Measurements from ENCODE around the gene SASH1. TPM values are rescaled to one million over a fixed set of nuclear protein-coding genes. Genes with fewer than 3 reads are reported as not detected.

SASH1 gene
- total RNA-seq: 100 to 1,000 TPM in 1 of 6 donors, 10 to 100 TPM in 5; 59.3 to 131 (median 79.2) TPM

DNA sequence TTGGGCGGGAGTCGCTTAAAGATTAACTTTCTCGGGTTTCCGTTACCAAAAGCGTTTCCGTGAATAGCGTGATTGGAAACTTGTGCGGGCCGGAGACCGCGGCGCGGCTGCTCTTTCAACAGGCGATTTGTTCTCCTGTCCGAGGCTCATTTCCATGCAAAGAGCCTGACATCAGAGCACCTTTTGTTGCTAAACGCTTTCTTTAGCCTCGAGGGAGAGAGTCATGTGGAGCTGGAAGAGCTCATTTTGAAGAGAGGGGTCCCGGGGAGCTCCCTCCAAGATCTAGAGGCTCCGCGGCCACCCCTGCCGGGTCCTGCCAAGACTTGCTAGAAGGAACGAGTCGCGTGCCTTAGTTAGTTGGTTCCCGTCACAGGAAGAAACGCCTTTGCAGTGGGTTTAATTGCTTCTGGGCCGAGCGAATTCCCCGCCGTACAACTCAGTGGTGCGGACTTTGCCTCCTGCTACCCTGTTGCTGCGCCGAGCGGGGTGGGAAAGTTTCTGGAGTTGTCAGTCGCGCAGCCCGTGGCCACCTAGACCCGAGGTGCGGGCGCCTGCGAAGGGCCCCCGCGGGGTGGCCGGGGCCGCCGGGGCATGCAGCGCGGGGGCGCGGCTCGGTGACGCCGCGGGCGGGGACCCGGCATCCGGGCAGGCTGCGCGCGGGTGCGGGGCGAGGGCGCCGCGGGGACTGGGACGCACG lies at the start of gene SASH1:
SASH1 (plus strand) TSS at position 489 of the 697 bp plus-strand sequence. CDS start 230 bp downstream, outside the sequence.
- Histone ChIP-seq H3K36me3 (no peaks in the 10 kb centered on the region), H3K27ac (peak within 1 kb of the TSS; percentile 90 to 98 (median 92)), H3K4me3 (peak within 1 kb of the TSS; percentile 64 to 80 (median 72)), H3K4me1 (peaks cover 15 to 51% (median 21%) of the 10 kb centered on the region in 4 donors), H3K9me3 (no peaks in the 10 kb centered on the region), H3K27me3 (no peaks in the 10 kb centered on the region)
- DNase-seq (peak; percentile 63 to 90), ATAC-seq (ENCODE audit: low FRiP score in 2 of 2) (peak; percentile 79 to 85)
- 0% methylated on average over 21 to 34 of the region's 67 CpGs for WGBS, 2 donors
- TF ChIP-seq POLR2A (IDR thresholded peaks at IDR 0.05): peak in 3 of 4 donors; percentile 19 to 65 (median 40)
- TF ChIP-seq EP300 (IDR thresholded peaks at IDR 0.05): peak in 1 of 4 donors; percentile 5
- TF ChIP-seq, protein P1, sequence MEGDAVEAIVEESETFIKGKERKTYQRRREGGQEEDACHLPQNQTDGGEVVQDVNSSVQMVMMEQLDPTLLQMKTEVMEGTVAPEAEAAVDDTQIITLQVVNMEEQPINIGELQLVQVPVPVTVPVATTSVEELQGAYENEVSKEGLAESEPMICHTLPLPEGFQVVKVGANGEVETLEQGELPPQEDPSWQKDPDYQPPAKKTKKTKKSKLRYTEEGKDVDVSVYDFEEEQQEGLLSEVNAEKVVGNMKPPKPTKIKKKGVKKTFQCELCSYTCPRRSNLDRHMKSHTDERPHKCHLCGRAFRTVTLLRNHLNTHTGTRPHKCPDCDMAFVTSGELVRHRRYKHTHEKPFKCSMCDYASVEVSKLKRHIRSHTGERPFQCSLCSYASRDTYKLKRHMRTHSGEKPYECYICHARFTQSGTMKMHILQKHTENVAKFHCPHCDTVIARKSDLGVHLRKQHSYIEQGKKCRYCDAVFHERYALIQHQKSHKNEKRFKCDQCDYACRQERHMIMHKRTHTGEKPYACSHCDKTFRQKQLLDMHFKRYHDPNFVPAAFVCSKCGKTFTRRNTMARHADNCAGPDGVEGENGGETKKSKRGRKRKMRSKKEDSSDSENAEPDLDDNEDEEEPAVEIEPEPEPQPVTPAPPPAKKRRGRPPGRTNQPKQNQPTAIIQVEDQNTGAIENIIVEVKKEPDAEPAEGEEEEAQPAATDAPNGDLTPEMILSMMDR (IDR thresholded peaks at IDR 0.05): peak in 1 of 6 experiments; percentile 19
- peak in 1 of 2 donors; percentile 52 for TF ChIP-seq POLR2AphosphoS5 (IDR thresholded peaks at IDR 0.05)

DNA sequence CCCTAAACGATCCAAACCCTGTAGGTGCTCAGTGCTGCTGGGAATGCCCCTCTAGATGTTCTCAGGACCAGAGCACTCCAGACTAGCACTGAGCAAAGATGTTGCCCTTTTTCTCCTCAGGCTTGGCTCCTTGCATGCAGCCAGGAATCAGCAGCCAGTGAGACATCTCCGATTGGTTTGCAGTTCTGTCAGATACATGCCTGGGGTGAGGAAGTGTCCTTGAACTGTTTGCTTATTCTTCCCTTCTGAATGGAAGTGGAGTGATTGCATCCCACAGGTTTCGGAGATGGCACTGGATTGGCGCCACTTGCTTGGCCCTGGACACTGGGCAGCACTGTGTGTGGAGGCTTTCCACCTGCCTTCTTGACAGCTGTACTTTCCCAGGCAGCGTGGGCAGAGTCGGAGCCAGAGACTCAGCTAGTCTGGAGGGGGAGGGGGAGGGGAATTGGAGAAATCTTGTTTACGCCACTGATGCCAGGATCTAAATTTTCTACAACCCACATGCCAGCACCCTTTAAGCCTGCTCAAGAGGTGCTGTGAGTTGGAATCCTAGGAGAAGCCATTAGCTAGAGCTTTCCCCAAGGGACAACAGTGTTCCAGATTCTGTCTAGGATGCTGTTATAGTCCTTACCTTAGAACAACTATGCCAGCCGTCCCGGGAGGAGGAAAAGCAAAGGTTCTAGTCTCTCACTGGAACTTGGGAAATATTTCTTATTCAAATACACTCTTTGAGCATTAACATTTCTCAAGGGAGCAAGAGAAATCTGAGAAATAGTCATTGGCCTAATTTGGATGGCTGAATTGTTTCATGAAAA lies 49.2 kb upstream of the SASH1 start:
- no peaks in the 10 kb centered on the region for H3K36me3 ChIP-seq
- no peak overlapping the region for H3K27ac ChIP-seq
- no peak for DNase-seq
- H3K4me3 ChIP-seq: no peak overlapping the region
- no peaks in the 10 kb centered on the region for H3K4me1 ChIP-seq
- 71 to 76% methylated on average over 8 to 9 of the region's 9 CpGs for WGBS, 2 donors
- no peaks in the 10 kb centered on the region for H3K27me3 ChIP-seq
- H3K9me3 ChIP-seq: no peaks in the 10 kb centered on the region
- TF ChIP-seq POLR2AphosphoS5 (IDR thresholded peaks at IDR 0.05) (no peak), EP300 (IDR thresholded peaks at IDR 0.05) (no peak)
- no peak for ATAC-seq (ENCODE audit: low FRiP score in 2 of 2)

DNA sequence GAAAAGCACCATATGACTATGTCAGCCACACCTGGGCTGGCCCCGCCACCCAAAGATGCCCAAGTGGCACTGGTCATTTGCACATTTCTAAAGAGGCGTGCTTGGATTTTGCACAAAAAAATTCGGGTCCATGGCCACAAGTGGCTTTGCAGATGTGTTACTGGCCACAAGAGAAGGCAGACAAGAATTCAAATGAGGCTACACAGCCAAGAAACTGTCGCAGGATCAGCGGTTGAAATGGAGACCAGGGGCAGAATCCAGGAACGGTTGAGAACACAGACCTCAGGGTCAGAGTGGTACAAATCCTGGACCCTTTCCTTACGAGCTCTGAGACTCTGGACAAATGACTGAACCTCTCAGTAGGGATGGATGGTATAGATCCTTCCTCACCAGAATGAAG lies 48.6 kb upstream of the SASH1 start:
- no peak overlapping the region for H3K4me3 ChIP-seq
- no peaks in the 10 kb centered on the region for H3K27me3 ChIP-seq
- TF ChIP-seq POLR2A (IDR thresholded peaks at IDR 0.05): no peak
- TF ChIP-seq POLR2AphosphoS5 (IDR thresholded peaks at IDR 0.05): no peak
- TF ChIP-seq EP300 (IDR thresholded peaks at IDR 0.05): no peak
- TF ChIP-seq, protein P1 (IDR thresholded peaks at IDR 0.05): no peak
- no peaks in the 10 kb centered on the region for H3K36me3 ChIP-seq
- H3K27ac ChIP-seq: no peak overlapping the region
- no peaks in the 10 kb centered on the region for H3K9me3 ChIP-seq
- no peak for DNase-seq
- 80 to 91% methylated on average over 7 of the region's 7 CpGs for WGBS, 2 donors
- H3K4me1 ChIP-seq: no peaks in the 10 kb centered on the region
- no peak for ATAC-seq (ENCODE audit: low FRiP score in 2 of 2)

DNA sequence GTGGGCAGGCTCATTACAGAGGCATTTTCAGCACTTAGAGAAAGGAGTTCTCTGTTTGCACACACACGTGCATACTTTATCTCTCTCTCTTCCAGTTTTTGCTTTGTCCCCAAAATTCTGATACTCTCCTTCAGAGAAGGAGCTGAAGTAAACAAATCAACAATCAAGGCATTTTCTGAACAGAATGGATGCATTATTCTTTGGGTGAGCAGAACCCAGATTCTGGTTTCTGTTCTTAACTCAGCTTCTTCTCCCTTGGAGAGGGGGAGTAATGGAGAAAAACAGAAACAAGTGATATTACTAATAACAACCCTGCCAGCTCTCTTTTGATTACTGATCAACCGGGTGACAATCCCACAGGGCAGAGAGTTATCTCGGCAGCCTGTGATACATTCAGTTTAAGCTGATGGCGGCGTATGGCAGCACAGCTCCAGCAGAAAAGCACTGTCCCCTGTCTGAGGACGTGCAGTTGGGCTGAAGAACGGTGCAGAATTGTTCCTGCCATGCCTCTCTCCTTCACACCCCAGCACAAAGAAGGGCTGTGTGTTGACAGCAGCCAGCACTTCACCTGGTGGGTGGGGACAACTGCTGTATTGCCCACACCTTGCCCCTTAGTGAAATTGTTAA lies 47.3 kb upstream of the SASH1 start:
- Histone ChIP-seq H3K4me3 (no peak overlapping the region), H3K27me3 (no peaks in the 10 kb centered on the region), H3K9me3 (no peaks in the 10 kb centered on the region), H3K4me1 (no peaks in the 10 kb centered on the region), H3K27ac (no peak overlapping the region), H3K36me3 (no peaks in the 10 kb centered on the region)
- ATAC-seq (ENCODE audit: low FRiP score in 2 of 2) (no peak), DNase-seq (no peak)
- TF ChIP-seq, protein P1 (IDR thresholded peaks at IDR 0.05): no peak
- TF ChIP-seq POLR2A (IDR thresholded peaks at IDR 0.05) (no peak), EP300 (IDR thresholded peaks at IDR 0.05) (no peak), POLR2AphosphoS5 (IDR thresholded peaks at IDR 0.05) (no peak)
- WGBS, 2 donors: 73 to 76% methylated on average over 7 of the region's 7 CpGs

DNA sequence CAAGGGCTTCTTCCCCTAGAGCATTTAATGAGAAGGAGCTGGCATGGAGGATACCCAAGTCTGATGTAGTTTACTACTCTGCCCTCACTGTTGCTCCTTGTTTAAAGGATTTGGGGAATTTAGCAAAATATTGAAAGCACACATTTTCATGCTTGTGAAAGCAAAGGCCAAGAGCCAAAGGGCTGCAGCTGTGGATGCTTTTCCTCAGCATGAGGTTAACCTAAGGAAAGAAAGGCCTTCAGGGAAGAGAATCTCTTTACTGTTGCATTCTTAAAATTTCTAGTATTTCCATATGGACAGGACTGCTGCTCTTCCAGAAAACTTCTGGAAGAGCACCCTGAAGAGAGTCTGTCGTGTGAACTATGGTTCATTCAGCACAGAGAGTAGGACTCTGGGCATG lies 45.9 kb upstream of the SASH1 start:
- no peak for DNase-seq
- Histone ChIP-seq H3K27ac (no peak overlapping the region), H3K27me3 (no peaks in the 10 kb centered on the region), H3K4me3 (no peak overlapping the region), H3K36me3 (no peaks in the 10 kb centered on the region), H3K4me1 (no peaks in the 10 kb centered on the region), H3K9me3 (no peaks in the 10 kb centered on the region)
- ATAC-seq (ENCODE audit: low FRiP score in 2 of 2): no peak
- WGBS, 2 donors: 71 to 75% methylated on average over 1 of the region's 1 CpG
- TF ChIP-seq EP300 (IDR thresholded peaks at IDR 0.05) (no peak), POLR2A (IDR thresholded peaks at IDR 0.05) (no peak), POLR2AphosphoS5 (IDR thresholded peaks at IDR 0.05) (no peak)
- TF ChIP-seq, protein P1 (IDR thresholded peaks at IDR 0.05): no peak
